B cell (primary cell): Measurements from ENCODE around the gene DCAF7. TPM values are rescaled to one million over a fixed set of nuclear protein-coding genes. Genes with fewer than 3 reads are reported as not detected.
A peak's percentile ranks its signal among the peaks of the same experiment; 100 is the strongest.

Source experiments
- ATAC-seq: fragments of 200-7000 bp; cut with Tn5 transposase; one replicate; pipeline ENCODE4 v1.10.0; 2021; ENCODE audit warnings: low read depth, mild to moderate bottlenecking, moderate number of reproducible peaks, moderate library complexity
- CTCF ChIA-PET: fragments of 350-600 bp; sonication (Branson Sonifier 250); formaldehyde crosslinking; loops from one replicate; lab custom pipeline; 2021; ENCODE audit warnings: antibody characterized with exemption, inconsistent platforms; lab: Charles Lee
- POLR2A ChIA-PET: fragments of 350-600 bp; sonication (Branson Sonifier 250); formaldehyde crosslinking; loops from one replicate; lab custom pipeline; 2021; ENCODE audit warnings: antibody characterized with exemption; lab: Charles Lee
- DNase-seq: peaks from one replicate; pipeline ENCODE4 v3.0.0; 2013
- H2AFZ ChIP-seq: 2 replicates; pipeline ENCODE4 v1.6.1; 2012; ENCODE audit warnings: mild to moderate bottlenecking, low read depth, low read length; ENCODE audit not compliant: insufficient read depth, poor library complexity, severe bottlenecking
- H3K27ac ChIP-seq, 2 donors: 1 replicate in 1 of 2; 2 replicates in 1 of 2; pipeline ENCODE4 v1.5.1; 2012 to 2013; ENCODE audit warnings: low read length in 2 of 2, mild to moderate bottlenecking in 2 of 2, moderate library complexity in 1 of 2
- H3K27me3 ChIP-seq, 4 experiments: fragments of 200-600 bp in 1 of 4; sonication (generic) in 1 of 4; replicated peaks in 1 of 4; 1 replicate in 2 of 4; 2 replicates in 2 of 4; pipeline versions ENCODE4 v1.6.1 to v1.7.0; 2013 to 2016; ENCODE audit warnings: low read length in 3 of 4, mild to moderate bottlenecking in 2 of 4, mixed read lengths in 1 of 4, moderate library complexity in 1 of 4; ENCODE audit not compliant: insufficient read depth in 4 of 4, control insufficient read depth in 3 of 4; ENCODE audit errors: control extremely low read depth in 1 of 4
- H3K36me3 ChIP-seq, 2 experiments: replicated peaks in 1 of 2; 1 replicate in 1 of 2; 2 replicates in 1 of 2; pipeline versions ENCODE4 v1.6.1 to v1.7.1; 2013; ENCODE audit warnings: low read length in 1 of 2; ENCODE audit not compliant: insufficient read depth in 2 of 2, control insufficient read depth in 1 of 2; ENCODE audit errors: control extremely low read depth in 1 of 2, extremely low read depth in 1 of 2
- H3K4me1 ChIP-seq, 2 donors: fragments of 200-600 bp in 1 of 2; sonication (generic) in 1 of 2; 1 replicate in 1 of 2; 2 replicates in 1 of 2; pipeline versions ENCODE4 v1.5.1 to v1.6.1; 2013 to 2017; ENCODE audit warnings: low read length in 2 of 2; ENCODE audit not compliant: control insufficient read depth in 2 of 2, insufficient read depth in 2 of 2
- H3K4me2 ChIP-seq: replicated peaks from 2 replicates; pipeline ENCODE3; 2012; ENCODE audit warnings: mild to moderate bottlenecking, low read depth, low read length; ENCODE audit not compliant: poor library complexity, severe bottlenecking
- H3K4me3 ChIP-seq, 5 experiments: fragments of 200-600 bp in 1 of 5; sonication (generic) in 1 of 5; 1 replicate in 3 of 5; 2 replicates in 2 of 5; pipeline versions ENCODE4 v1.5.1 to v1.7.0; 2011 to 2016; ENCODE audit warnings: low read length in 4 of 5, mild to moderate bottlenecking in 4 of 5, low read depth in 2 of 5, control low read depth in 1 of 5, moderate library complexity in 1 of 5; ENCODE audit not compliant: insufficient read depth in 1 of 5; ENCODE audit errors: control extremely low read depth in 1 of 5, extremely low read depth in 1 of 5
- H3K79me2 ChIP-seq: fragments of 200-600 bp; sonication (generic); one replicate; pipeline ENCODE4 v1.6.0; 2016; ENCODE audit warnings: low read length; ENCODE audit not compliant: control insufficient read depth, insufficient read depth
- H3K9ac ChIP-seq: fragments of 200-600 bp; sonication (generic); 2 replicates; pipeline ENCODE4 v1.6.1; 2017; ENCODE audit warnings: mild to moderate bottlenecking, low read length, moderate library complexity
- H3K9me3 ChIP-seq, 3 donors: one replicate each; pipeline versions ENCODE4 v1.6.1 to v1.7.1; 2013; ENCODE audit warnings: low read length in 2 of 3; ENCODE audit not compliant: control insufficient read depth in 2 of 3, insufficient read depth in 1 of 3; ENCODE audit errors: control extremely low read depth in 1 of 3
- H4K20me1 ChIP-seq: 2 replicates; pipeline ENCODE4 v1.6.0; 2012; ENCODE audit warnings: mild to moderate bottlenecking, low read length; ENCODE audit not compliant: insufficient read depth, control insufficient read depth, poor library complexity, severe bottlenecking
- H3K27ac Mint-ChIP-seq: one replicate; pipeline ENCODE4 v1.8.0; 2021; ENCODE audit warnings: mixed read lengths
- H3K27me3 Mint-ChIP-seq: one replicate; pipeline ENCODE4 v1.8.0; 2021; ENCODE audit warnings: mixed read lengths
- H3K4me1 Mint-ChIP-seq: one replicate; pipeline ENCODE4 v1.8.0; 2021; ENCODE audit warnings: mixed read lengths
- H3K4me3 Mint-ChIP-seq: one replicate; pipeline ENCODE4 v1.8.0; 2021; ENCODE audit warnings: mixed read lengths
- H3K9me3 Mint-ChIP-seq: one replicate; pipeline ENCODE4 v1.8.0; 2022; ENCODE audit warnings: mixed read lengths; ENCODE audit not compliant: insufficient read depth
- EZH2 ChIP-seq: IDR thresholded peaks from 2 replicates; pipeline ENCODE4 v1.6.1; 2012; ENCODE audit warnings: borderline replicate concordance, low read depth, mild to moderate bottlenecking, moderate library complexity, low read length; ENCODE audit not compliant: insufficient read depth, poor library complexity, severe bottlenecking
- WGBS: methylation state at CpG from one replicate; pipeline ENCODE4 v1.1.5; 2013; ENCODE audit warnings: missing lambda C conversion rate; ENCODE audit not compliant: insufficient coverage; 5-methylcytosine and 5-hydroxymethylcytosine counted together
- intact Hi-C: fragments of 100-400 bp; cut with micrococcal nuclease; formaldehyde crosslinking; loops from one replicate; pipeline ENCODE4 v1.10.0; 2022
- polyA plus RNA-seq: library from polyadenylated mRNA; depleted of rRNA; stranded (reverse); fragments of >200 nt; gene quantifications from 2 replicates; pipeline ENCODE4 v1.2.3, GENCODE V29; 2012
- total RNA-seq, 2 donors: library from RNA; stranded (reverse); fragments of 120-200 nt in 1 of 2; gene quantifications; 1 replicate in 1 of 2; 2 replicates in 1 of 2; pipeline versions ENCODE4 v1.2.3 to v1.2.4, GENCODE V29; 2013 to 2022
- TF ChIP-seq, protein P1 (sequence below): fragments of 200-600 bp; IDR thresholded peaks from one replicate; pipeline ENCODE4 v1.8.0; 2022; ENCODE audit warnings: antibody characterized with exemption, mild to moderate bottlenecking

DCAF7 gene
- total and polyA plus RNA-seq, 2 donors (not counting 1 experiment from before 2014, with no cell fraction given): 55.1 to 84.7 TPM

DNA sequence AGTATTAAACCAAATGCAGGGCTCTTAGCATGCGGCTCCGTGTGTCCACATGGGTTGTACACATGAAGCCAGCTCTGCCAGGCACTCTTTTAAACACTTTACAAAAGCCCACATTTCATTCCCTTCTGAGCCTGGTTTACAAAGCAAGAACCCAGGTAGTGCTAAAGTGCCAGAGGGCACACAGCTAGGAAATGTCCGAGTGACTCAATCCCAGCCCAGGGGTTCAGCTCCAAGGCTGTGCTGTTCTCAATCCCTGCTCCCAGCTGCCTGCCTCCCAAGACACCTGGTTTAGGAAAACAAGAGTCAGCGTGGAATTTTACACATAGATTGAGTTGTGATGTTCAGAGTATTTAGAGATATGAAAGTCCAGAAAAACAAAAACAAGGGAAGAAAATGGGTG is 13.3 kb upstream of the DCAF7 start:
- no peaks in the 10 kb centered on the region for H3K36me3 ChIP-seq
- Mint-ChIP-seq H3K27me3 (peaks cover 37% of the 10 kb centered on the region), H3K4me1 (peaks cover 5% of the 10 kb centered on the region), H3K9me3 (no peaks in the 10 kb centered on the region), H3K27ac (no peak overlapping the region), H3K4me3 (no peak overlapping the region)
- DNase-seq (no peak), ATAC-seq (no peak)
- H3K4me1 ChIP-seq: peaks cover 12% of the 10 kb centered on the region in 2 donors
- no peak overlapping the region for H3K4me2 ChIP-seq
- 97% methylated on average over 4 of the region's 4 CpGs for whole genome bisulfite sequencing
- intact Hi-C loops: no loop called here
- no peak overlapping the region for H2AFZ ChIP-seq
- H3K27me3 ChIP-seq: peaks cover 0 to 30% (median 18%) of the 10 kb centered on the region in 4 experiments
- peaks cover 2% of the 10 kb centered on the region for H3K79me2 ChIP-seq
- no peak overlapping the region for H3K9ac ChIP-seq
- ChIA-PET POLR2A (no interaction called here), CTCF (no interaction called here)
- H3K9me3 ChIP-seq: no peaks in the 10 kb centered on the region
- no peaks in the 10 kb centered on the region for H4K20me1 ChIP-seq
- H3K27ac ChIP-seq: no peak overlapping the region
- TF ChIP-seq, protein P1, sequence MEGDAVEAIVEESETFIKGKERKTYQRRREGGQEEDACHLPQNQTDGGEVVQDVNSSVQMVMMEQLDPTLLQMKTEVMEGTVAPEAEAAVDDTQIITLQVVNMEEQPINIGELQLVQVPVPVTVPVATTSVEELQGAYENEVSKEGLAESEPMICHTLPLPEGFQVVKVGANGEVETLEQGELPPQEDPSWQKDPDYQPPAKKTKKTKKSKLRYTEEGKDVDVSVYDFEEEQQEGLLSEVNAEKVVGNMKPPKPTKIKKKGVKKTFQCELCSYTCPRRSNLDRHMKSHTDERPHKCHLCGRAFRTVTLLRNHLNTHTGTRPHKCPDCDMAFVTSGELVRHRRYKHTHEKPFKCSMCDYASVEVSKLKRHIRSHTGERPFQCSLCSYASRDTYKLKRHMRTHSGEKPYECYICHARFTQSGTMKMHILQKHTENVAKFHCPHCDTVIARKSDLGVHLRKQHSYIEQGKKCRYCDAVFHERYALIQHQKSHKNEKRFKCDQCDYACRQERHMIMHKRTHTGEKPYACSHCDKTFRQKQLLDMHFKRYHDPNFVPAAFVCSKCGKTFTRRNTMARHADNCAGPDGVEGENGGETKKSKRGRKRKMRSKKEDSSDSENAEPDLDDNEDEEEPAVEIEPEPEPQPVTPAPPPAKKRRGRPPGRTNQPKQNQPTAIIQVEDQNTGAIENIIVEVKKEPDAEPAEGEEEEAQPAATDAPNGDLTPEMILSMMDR: no peak
- TF ChIP-seq EZH2: no peak
- no peak overlapping the region for H3K4me3 ChIP-seq

DNA sequence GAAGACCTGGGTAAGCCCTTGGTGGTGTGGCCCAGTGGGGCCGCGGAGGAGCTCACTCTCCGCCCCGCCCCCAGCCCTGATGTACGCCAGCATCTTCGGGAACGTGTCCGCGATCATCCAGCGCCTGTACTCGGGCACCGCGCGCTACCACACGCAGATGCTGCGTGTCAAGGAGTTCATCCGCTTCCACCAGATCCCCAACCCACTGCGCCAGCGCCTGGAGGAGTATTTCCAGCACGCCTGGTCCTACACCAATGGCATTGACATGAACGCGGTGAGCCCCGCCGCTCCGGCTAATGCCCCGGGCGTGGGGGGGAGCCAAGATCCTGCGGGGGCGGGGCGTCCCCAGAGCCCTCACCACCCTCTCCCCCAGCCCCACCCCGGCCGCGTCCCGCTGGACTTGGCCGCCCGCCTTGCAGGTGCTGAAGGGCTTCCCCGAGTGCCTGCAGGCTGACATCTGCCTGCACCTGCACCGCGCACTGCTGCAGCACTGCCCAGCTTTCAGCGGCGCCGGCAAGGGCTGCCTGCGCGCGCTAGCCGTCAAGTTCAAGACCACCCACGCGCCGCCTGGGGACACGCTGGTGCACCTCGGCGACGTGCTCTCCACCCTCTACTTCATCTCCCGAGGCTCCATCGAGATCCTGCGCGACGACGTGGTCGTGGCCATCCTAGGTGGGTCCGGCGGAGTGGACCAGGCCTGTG is 12.1 kb upstream of the DCAF7 start:
- POLR2A ChIA-PET: no interaction called here
- Mint-ChIP-seq H3K4me3 (peak overlapping the region; percentile 56), H3K9me3 (no peaks in the 10 kb centered on the region), H3K27ac (no peak overlapping the region), H3K27me3 (peaks cover 39% of the 10 kb centered on the region), H3K4me1 (peaks cover 5% of the 10 kb centered on the region)
- H3K4me1 ChIP-seq: peaks cover 12% of the 10 kb centered on the region in 2 donors
- DNase-seq (no peak), ATAC-seq (peak; percentile 39)
- no peak overlapping the region for H3K9ac ChIP-seq
- peak overlapping the region in 1 of 5 experiments; percentile 5 for H3K4me3 ChIP-seq
- CTCF ChIA-PET: no interaction called here
- peaks cover 4% of the 10 kb centered on the region for H3K79me2 ChIP-seq
- H3K4me2 ChIP-seq: peak overlapping the region; percentile 60
- H4K20me1 ChIP-seq: no peaks in the 10 kb centered on the region
- H3K9me3 ChIP-seq: no peaks in the 10 kb centered on the region
- WGBS: 6% methylated on average over 54 of the region's 62 CpGs
- peaks cover 0 to 30% (median 18%) of the 10 kb centered on the region in 4 experiments for H3K27me3 ChIP-seq
- intact Hi-C loops: no loop called here
- no peak overlapping the region for H3K27ac ChIP-seq
- no peak for TF ChIP-seq EZH2
- TF ChIP-seq, protein P1: no peak
- H3K36me3 ChIP-seq: no peaks in the 10 kb centered on the region
- peak overlapping the region; percentile 46 for H2AFZ ChIP-seq
